Dermis lymphatic vessel endothelial cell (primary cell): Measurements from ENCODE around the gene BSX. TPM values are rescaled to one million over a fixed set of nuclear protein-coding genes. Genes with fewer than 3 reads are reported as not detected.

ENCODE experiments used
- total RNA-seq: library from RNA; depleted of rRNA; stranded (reverse); fragments of >200 nt; gene quantifications from 2 replicates; pipeline ENCODE4 v1.2.1, GENCODE V29; 2014

Gene BSX
- total RNA-seq: not detected in 2 replicates

GRCh38 chr11:122981388-122982264, at the start of gene BSX:
TSS of gene BSX (minus strand) at chr11:122981834. CDS start at chr11:122981671, 163 bp downstream.

Other genes with a start within 250 kb of the BSX start
- gene CRTAM, start 143.3 kb downstream of the BSX start, total RNA-seq: not detected in 2 replicates
- 0.43 and 0.77 TPM in 2 replicates for gene JHY, start 99.1 kb downstream of the BSX start, total RNA-seq
- gene HSPA8, start 80.3 kb upstream of the BSX start, total RNA-seq: 1,099 and 3,238 TPM in 2 replicates
- gene CLMP, start 213.4 kb upstream of the BSX start, total RNA-seq: 0.11 and 0.26 TPM in 2 replicates